PFSK-1 (cell line): ENCODE data around the gene HSF5.

Experiments used
- FOXP2 ChIP-seq: optimal IDR thresholded peaks from 2 replicates; pipeline ENCODE3; 2011; ENCODE audit warnings: borderline replicate concordance, control low read depth, inconsistent platforms; ENCODE audit not compliant: insufficient read depth; ENCODE audit errors: extremely low read length, extremely low read depth
- POLR2AphosphoS5 ChIP-seq: IDR thresholded peaks from 2 replicates; pipeline ENCODE4 v1.6.1; 2012; ENCODE audit warnings: low read depth, mild to moderate bottlenecking, control low read depth, low read length, moderate library complexity
- REST ChIP-seq, 2 experiments: IDR thresholded peaks; 2 replicates each; pipeline versions ENCODE4 v1.6.1 to v1.8.0; 2011 to 2012; ENCODE audit warnings: low read depth in 2 of 2, low read length in 2 of 2, control low read depth in 1 of 2, inconsistent platforms in 1 of 2, mild to moderate bottlenecking in 1 of 2, moderate library complexity in 1 of 2; ENCODE audit not compliant: insufficient read depth in 1 of 2
- SIN3A ChIP-seq: IDR thresholded peaks from 2 replicates; pipeline ENCODE4 v1.6.1; 2012; ENCODE audit warnings: mild to moderate bottlenecking, low read length, moderate library complexity, borderline replicate concordance; ENCODE audit not compliant: insufficient read depth
- TAF1 ChIP-seq: IDR thresholded peaks from 2 replicates; pipeline ENCODE4 v1.6.1; 2012; ENCODE audit warnings: low read length, control low read depth, borderline replicate concordance; ENCODE audit not compliant: insufficient read depth

The HSF5 gene

GRCh38 chr17:58468944-58469343 lies 19.3 kb downstream of the HSF5 start:
- TF ChIP-seq SIN3A (no peak), FOXP2 (no peak), TAF1 (no peak), REST (IDR thresholded peaks at IDR 0.05; ENCODE audit: insufficient read depth in 1 of 2, low read depth in 2 of 2, low read length in 2 of 2) (no peak), POLR2AphosphoS5 (no peak)

- no peak for TF ChIP-seq TAF1
- no peak for TF ChIP-seq POLR2AphosphoS5
- TF ChIP-seq REST (IDR thresholded peaks at IDR 0.05; ENCODE audit: insufficient read depth in 1 of 2, low read depth in 2 of 2, low read length in 2 of 2), result no peak
- no peak for TF ChIP-seq FOXP2
- no peak for TF ChIP-seq SIN3A
Observed at GRCh38 chr17:58455491-58455890, 32.7 kb downstream of the HSF5 start.

GRCh38 chr17:58452738-58453137 lies 35.5 kb downstream of the HSF5 start:
- no peak for TF ChIP-seq REST (IDR thresholded peaks at IDR 0.05; ENCODE audit: insufficient read depth in 1 of 2, low read depth in 2 of 2, low read length in 2 of 2)
- TF ChIP-seq SIN3A, result no peak
- no peak for TF ChIP-seq POLR2AphosphoS5
- no peak for TF ChIP-seq FOXP2
- no peak for TF ChIP-seq TAF1

GRCh38 chr17:58447039-58447975 lies 40.9 kb downstream of the HSF5 start:
- TF ChIP-seq SIN3A (no peak), TAF1 (no peak), REST (IDR thresholded peaks at IDR 0.05; ENCODE audit: insufficient read depth in 1 of 2, low read depth in 2 of 2, low read length in 2 of 2) (no peak), FOXP2 (no peak), POLR2AphosphoS5 (no peak)
